GM18519 (cell line): Measurements from ENCODE around the gene SALL3.
"Not testable (repeated sequence)": the region's sequence is repeated elsewhere in the genome, so short reads cannot be mapped to it uniquely, and the experiment has no call there.

ENCODE experiments used
- ATAC-seq: cut with Tn5 transposase; IDR thresholded peaks from one replicate; pipeline ENCODE4 v1.9.1; 2021; ENCODE audit warnings: mild to moderate bottlenecking, moderate library complexity; ENCODE audit not compliant: unreplicated experiment, low FRiP score

Gene SALL3

GRCh38 chr18:78979730-78980278 lies at the start of gene SALL3:
Gene SALL3 (plus strand): TSS chr18:78979818. CDS start chr18:78980275, 457 bp downstream.
- no peak for ATAC-seq

GRCh38 chr18:78932281-78932680 lies 47.3 kb upstream of the SALL3 start:
- ATAC-seq: no peak

GRCh38 chr18:78934003-78934402 lies 45.6 kb upstream of the SALL3 start:
- no peak for ATAC-seq

GRCh38 chr18:78934551-78935225 lies 44.9 kb upstream of the SALL3 start:
- ATAC-seq: no peak

DNA sequence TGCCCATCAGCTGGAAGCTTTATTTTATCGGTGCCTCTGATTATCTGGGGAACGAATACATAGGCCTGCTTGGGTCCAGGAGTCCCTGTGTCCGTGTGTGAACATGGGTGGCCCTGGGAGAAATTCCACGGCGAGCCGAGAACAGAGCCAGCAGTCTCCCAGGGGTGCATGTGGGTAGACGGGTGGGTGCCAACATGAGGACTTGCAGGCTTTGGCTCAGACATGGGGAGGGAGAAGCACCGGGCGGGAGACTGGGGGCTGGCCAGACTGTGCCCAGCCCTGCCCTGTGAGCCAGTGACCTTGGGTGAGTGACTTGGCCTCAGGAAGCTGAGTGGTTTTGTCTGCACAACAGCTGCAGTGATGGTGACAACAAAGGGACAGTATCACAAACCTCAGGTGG lies 44.2 kb upstream of the SALL3 start:
- no peak for ATAC-seq

GRCh38 chr18:78936251-78937005 lies 43.2 kb upstream of the SALL3 start:
- no peak for ATAC-seq

- ATAC-seq: no peak
Observed at GRCh38 chr18:78937166-78937565, 42.5 kb upstream of the SALL3 start.

- no peak for ATAC-seq
Observed at GRCh38 chr18:78939105-78939504, 40.5 kb upstream of the SALL3 start.

DNA sequence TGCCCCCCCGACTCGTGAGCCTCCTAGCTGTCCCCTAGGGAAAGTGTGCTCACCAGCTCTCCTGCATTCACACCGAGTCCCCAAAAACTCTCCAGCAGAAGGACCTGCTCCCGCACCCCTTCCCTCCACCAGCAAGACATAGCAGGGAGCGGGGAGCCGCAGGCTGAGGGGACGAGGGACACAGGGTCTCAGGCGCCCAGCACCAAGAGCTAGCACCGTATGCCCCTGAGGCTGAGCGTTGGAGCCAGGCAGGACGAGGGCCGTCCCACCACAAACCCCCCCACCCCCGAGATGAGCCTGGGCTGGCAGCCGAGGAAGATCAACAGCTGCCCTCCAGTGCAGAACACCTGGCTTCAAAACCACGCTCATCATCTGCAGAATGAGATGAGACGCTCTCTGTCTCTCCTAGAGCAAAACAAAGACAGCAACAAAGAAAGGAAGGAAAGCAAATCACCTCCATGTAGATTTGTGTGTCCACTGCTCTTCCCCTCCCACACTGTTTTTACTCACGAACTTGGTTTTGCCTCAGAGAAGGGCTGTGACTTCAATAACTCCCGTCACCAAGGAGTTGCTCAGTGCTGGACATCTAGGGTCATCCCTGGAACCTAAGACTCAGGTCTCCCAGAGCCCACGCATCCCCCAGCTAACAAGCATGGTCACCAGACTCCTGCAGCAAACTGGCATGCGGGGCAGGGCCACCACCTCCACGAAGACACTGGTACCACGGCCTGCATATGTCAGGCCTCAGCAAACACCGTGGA lies 39.7 kb upstream of the SALL3 start:
- ATAC-seq: no peak

DNA sequence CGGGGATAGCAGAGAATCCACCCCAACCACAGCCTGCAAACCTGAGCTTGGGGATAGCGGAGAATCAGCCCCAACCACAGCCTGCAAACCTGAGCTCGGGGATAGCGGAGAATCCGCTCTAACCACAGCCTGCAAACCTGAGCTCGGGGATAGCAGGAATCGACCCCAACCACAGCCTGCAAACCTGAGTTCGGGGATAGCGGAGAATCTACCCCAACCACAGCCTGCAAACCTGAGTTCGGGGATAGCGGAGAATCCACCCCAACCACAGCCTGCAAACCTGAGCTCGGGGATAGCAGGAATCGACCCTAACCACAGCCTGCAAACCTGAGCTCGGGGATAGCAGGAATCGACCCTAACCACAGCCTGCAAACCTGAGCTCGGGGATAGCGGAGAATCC lies 37.4 kb upstream of the SALL3 start:
- ATAC-seq: not testable (repeated sequence)

GRCh38 chr18:78945628-78946027 lies 34.0 kb upstream of the SALL3 start:
- ATAC-seq: no peak

DNA sequence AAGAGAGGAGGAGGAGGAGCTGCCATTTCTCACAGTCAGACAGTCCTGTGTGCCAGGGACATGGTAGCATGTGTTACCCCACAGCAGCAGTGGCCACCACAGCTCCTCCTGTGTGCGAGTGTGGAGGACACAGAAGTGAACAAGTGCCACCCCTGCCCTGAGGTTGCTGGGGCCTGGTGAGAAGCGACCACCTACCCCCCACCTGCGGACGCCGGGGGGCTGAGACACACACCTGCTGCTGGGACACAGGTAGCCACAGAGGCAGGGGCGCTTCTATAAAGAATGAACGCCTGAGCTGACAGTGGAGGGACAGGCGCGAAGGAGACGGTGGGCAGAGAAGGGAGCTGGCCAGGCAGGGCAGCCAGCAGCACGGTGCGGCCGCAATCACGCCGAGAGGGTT lies 32.3 kb upstream of the SALL3 start:
- ATAC-seq: no peak

DNA sequence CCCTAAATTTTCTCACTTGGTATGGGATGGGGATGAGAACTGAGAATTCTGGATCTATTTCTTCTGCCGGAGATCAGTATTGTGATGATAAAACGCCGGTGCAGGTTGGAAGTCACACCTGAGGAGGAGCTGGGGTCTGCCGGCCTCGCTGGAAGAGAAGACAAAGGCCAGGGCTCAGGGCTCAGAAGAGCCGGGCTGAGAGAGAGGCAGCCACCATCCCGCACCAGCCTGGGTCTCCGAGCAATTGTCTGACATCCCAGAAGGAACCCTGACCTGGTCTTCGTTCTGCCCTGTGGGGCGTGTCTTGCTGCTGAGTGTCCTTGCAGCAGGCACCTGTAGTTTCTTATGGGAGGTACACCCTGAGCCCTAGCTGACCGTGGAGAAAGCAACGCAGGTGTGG lies 31.4 kb upstream of the SALL3 start:
- ATAC-seq: no peak

GRCh38 chr18:78948707-78949106 lies 30.9 kb upstream of the SALL3 start:
- ATAC-seq: no peak

DNA sequence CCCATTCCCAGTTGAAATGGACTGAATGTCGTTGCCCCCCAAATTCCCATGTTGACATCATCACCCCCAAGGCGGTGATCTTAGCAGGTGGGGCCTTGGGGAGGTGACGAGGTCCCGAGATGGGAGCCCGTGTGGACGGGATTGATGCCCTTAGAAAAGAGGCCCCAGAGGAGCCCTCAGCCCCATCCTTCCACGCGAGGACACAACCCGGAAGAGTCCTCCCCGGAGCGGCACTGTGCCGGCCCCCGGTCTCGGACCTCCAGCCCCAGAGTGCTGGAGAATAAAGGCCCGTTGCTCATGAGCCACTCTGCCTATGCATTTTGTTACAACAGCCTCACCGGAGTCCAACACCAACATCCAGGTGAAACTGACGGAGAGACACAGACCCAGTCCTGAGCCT lies 30.4 kb upstream of the SALL3 start:
- ATAC-seq: no peak

DNA sequence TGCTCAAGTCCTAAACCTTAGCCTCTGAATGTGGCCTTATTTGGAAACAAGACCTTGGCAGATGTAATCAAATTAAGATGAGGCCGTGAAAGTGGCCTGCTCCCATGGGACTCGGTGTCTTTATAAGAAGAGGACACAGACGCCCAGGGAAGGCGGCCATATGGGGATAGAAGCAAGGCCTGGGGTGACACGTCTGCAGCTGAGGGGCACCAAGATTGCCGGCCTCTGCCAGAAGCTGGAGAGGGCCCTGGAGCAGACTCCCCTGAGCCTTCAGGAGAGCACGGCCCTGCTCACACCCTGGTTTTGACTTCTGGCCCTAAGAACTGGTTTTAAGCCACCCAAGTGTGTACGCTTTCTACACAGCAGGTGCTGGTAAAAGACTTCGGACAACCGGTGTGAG lies 29.2 kb upstream of the SALL3 start:
- ATAC-seq: no peak

DNA sequence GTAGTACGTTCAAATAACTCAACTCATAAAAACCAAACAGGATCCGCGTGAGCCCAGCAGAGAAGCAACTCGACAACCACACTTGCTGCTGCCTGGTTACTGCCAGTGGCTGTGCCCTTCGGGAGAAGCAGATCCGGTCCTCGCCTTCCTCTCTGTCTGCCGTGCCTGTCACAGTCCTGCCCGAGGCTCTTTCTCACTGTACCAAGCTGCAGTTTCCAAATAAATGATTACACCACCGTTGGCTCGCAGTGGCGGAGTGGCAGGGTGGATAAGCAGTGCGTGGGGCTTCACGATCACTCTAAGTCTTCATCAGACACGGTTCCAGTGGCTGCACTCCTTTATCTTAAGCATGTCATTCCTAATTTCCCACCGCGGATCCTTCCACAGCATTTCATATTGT lies 26.1 kb upstream of the SALL3 start:
- ATAC-seq: no peak

GRCh38 chr18:78955051-78955450 lies 24.6 kb upstream of the SALL3 start:
- ATAC-seq: no peak

GRCh38 chr18:78957140-78957539 lies 22.5 kb upstream of the SALL3 start:
- no peak for ATAC-seq

- no peak for ATAC-seq
Observed at GRCh38 chr18:78960709-78961108, 18.9 kb upstream of the SALL3 start.

DNA sequence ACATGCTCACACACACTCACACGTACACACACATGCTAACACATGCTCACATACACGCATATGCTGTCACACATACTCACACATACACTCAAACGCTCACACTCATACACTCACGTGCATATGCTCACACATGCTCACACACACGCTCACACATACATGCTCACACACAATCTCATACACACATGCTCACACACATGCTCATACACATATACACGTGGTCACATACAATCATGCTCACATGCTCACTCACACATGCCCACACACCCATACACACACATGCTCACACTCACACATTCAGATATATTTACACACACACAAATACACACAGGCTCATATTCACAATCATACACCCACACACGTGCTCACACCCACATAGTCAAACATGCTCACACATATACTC lies 17.5 kb upstream of the SALL3 start:
- ATAC-seq: no peak
